ENCODE results near the gene DAGLA.
A peak's percentile ranks its signal among the peaks of the same experiment; 100 is the strongest.

DAGLA gene

DNA sequence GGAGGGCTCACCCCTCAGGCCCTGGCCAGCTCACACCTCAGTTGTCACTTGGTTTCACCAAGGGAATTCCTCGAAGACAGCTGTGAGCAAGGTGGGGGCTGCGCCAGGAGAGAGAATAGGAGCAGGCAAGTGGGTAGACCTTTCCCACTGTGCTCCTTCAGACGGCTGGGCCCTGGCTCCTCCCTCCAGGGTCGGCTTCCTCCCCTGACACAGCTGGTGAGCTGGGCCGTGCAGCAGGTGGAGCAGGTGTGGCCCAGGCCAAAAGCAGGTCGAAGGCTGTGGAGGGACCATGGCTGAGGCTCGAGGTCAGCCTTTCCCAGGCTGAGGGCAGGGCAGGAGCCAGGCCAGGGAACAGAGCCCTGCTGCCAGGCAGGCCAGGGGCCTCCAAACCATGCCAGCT is 59.8 kb downstream of the DAGLA start:
- DNase-seq, result no peak
- intact Hi-C loops (cut with DNase I), result no loop called here

- intact Hi-C loops (cut with DNase I), result no loop called here
- DNase-seq, result no peak
These were observed 62.2 kb downstream of the DAGLA start for GRCh38 chr11:61742391-61742790.

DNA sequence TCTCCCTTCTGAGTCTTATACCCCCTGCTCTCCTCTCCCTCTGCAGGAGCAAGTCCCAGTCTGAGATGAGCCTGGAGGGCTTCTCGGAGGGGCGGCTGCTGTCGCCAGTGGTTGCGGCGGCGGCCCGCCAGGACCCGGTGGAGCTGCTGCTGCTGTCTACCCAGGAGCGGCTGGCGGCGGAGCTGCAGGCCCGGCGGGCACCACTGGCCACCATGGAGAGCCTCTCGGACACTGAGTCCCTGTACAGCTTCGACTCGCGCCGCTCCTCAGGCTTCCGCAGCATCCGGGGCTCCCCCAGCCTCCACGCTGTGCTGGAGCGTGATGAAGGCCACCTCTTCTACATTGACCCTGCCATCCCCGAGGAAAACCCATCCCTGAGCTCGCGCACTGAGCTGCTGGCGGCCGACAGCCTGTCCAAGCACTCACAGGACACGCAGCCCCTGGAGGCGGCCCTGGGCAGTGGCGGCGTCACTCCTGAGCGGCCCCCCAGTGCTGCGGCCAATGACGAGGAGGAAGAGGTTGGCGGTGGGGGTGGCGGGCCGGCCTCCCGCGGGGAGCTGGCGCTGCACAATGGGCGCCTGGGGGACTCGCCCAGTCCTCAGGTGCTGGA is 63.4 kb downstream of the DAGLA start:
- intact Hi-C loops (cut with DNase I), result no loop called here
- DNase-seq, result no peak

DNA sequence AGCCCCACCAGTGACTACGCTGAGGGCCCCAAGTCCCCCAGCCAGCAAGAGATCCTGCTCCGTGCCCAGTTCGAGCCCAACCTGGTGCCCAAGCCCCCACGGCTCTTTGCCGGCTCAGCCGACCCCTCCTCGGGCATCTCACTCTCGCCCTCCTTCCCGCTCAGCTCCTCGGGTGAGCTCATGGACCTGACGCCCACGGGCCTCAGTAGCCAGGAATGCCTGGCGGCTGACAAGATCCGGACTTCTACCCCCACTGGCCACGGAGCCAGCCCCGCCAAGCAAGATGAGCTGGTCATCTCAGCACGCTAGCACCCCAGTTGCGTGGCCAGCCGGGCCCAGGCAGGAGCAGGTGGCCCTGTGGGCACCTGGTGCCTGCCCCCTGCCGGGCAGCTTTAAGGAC is 64.0 kb downstream of the DAGLA start:
- intact Hi-C loops (cut with DNase I), result no loop called here

DNA sequence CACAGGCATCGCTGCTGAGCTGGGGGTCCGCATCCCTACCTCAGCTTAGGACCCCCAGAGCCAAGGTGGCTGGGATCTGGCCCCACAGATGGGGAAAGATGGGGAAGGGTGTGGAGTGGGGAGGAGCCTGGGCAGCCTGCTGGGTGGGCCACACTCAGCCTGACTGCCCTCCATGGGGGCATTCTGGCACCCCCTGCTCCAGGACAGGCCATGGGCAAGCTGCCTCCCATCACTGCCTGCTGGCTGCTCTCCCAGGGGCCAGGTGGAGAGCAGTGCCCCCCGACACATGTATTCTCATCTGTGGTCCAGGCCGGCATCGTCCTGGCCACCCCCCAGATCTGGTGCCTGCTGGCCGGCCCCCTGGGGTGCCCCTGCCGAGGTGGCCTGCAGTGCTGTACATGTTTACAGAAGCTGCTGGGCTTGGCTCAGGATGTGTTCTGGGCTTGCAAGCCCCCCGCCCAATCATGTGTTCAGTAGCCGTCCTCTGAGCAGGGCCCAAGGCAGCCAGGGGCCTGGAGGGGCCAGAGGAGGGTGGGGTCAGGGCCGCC is 64.5 kb downstream of the DAGLA start:
- intact Hi-C loops (cut with DNase I), result no loop called here
- DNase-seq, result no peak

More for the DNA sequence above, 64.0 kb downstream of the DAGLA start:
- no peak for DNase-seq

GRCh38 chr11:61745781-61746441 is 65.7 kb downstream of the DAGLA start:
- intact Hi-C loops (cut with DNase I), result loop anchor here (2.0 kb wide), 1 partner anchor 43 kb away; no protein-coding TSS in a partner anchor
- DNase-seq, result no peak

DNA sequence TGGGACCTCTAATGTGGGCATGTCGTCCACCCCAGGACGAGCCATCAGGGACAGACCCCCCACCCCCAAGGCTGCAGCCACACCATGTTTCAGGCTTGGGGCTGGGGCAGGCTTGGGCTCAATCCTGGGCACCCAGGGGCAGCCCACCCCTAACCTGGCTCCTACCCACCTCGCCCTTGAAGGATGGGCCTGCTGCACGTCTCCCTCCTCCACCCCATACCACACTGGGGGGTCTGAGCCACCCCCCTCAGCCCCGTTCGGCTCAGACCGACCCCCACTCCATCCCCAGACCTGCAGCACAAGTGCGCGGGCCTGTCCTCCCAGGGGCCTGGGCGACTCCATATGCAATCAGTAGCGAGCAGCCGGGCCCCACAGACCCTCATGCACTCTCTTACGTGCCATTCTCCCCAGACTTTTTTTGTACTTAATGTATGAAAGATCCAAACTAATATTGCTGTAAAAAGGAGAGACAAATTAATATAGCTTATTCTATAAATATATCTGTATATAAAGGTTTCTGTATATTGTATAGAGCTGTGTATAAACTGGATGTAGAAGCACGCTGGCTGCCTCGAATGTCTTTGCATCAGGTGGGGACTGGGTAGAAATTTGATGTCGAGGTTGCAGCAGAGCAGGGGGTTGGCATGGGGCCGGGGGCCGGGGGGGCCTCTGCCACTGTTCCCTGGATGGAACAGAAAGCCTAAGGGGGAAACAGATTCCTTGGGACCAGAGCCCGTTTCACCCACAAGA is 66.4 kb downstream of the DAGLA start:
- no peak for DNase-seq
- intact Hi-C loops (cut with DNase I), result loop anchor here (2.0 kb wide), 1 partner anchor 42 kb away; no protein-coding TSS in a partner anchor

- peak; percentile 71 to 98 (median 86) for DNase-seq
- intact Hi-C loops (cut with DNase I), result loop anchor here (2.0 kb wide), 1 partner anchor 41 kb away; no protein-coding TSS in a partner anchor
These were observed 67.2 kb downstream of the DAGLA start for GRCh38 chr11:61747192-61747966.

- DNase-seq, result no peak
- intact Hi-C loops (cut with DNase I), result loop anchor here (2.0 kb wide), 1 partner anchor 41 kb away; no protein-coding TSS in a partner anchor
These were observed 67.7 kb downstream of the DAGLA start for GRCh38 chr11:61747967-61748285.

GRCh38 chr11:61749591-61750217 is 69.5 kb downstream of the DAGLA start:
- peak; percentile 73 to 99 (median 91) for DNase-seq
- intact Hi-C loops (cut with DNase I), result loop anchor here (1.0 kb wide), 1 partner anchor 27 kb away; no protein-coding TSS in a partner anchor

DNA sequence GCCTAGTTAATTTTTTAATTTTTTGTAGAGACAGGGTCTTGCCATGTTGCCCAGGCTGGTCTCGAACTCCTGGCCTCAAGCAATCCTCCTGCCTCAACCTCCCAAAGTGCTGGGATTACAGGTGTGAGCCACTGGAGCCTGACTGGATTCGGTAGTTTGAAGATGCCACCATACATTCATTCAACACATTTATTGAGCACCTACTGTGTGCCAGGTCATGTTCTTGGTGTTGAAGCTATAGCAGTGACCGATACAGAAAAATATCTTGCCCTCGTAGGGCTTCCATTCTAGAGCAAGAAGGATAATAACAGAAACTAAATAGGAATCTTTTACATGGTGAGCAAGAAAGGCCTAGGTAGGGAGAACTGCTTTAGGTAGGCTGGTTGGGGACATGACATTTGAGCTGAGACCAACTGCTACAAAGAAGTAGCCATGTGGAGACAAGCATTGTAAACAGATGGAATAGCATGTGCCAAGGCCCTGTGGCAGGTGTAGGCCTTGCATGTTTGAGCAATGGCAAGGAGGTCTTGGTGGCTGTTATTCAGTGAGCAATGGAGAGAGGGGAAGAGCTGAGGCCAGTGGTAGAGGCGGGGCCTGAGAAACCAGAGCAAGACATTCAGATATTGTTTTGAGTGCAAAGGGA is 70.6 kb downstream of the DAGLA start:
- intact Hi-C loops (cut with DNase I), result no loop called here
- DNase-seq, result no peak

GRCh38 chr11:61751384-61751783 is 71.2 kb downstream of the DAGLA start:
- intact Hi-C loops (cut with DNase I), result no loop called here
- DNase-seq, result no peak

- peak in 9 of 10 donors; percentile 37 to 94 (median 60) for DNase-seq
- intact Hi-C loops (cut with DNase I), result no loop called here
These were observed 72.1 kb downstream of the DAGLA start, which contains the start of gene MYRF for GRCh38 chr11:61752117-61752924. Gene MYRF, plus strand, starts transcription at chr11:61752636. Its CDS starts 109 bp downstream, at chr11:61752745.

DNA sequence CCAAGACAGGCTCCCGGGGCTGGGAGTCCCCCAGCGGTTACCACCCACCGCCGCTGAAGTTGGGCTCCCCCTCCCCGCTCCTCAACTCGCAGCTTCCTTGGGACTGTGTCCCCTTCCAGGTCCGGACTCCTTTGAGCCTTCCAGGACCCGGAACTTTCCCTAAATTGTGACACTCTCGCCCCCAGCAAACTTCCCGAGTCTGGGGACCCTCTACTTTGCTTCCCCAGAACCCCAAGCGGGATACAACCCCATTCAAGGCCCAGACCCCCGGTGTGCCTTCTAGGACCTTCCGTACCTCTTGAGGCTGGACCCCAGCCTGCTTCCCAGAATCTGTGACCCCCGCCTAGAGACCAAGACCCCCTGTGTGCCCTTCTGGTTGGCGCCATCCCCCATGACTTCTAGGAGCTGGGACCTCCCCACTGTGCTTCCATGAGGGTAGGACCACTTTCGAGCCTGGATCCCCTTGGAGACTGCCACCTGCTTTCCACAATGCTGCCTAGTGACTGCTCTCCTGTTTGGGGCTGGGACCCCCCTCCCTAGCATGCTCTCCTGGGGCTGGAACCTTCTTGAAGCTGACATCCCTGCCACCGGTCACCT is 72.8 kb downstream of the DAGLA start:
- intact Hi-C loops (cut with DNase I), result no loop called here
- DNase-seq, result no peak

DNA sequence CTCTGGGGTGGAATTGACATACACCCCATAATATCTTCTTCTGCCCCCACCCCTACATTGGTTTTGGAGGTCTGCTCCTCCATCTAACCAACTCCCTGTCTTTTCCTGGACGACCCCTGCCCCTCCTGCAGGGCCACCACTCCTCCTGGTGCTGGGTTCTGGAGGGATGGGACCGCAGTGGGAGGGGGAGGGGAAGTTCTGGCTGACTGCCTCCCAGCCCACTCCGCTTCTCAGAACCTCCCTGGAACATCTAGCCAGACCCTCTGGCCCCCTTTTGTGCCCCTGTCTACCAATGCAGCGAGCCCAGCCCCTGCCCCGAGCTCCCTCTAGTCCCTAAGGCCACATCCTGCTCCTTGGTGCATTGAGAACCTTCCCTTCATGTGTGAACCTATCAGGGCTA is 73.5 kb downstream of the DAGLA start:
- intact Hi-C loops (cut with DNase I), result no loop called here
- no peak for DNase-seq

DNA sequence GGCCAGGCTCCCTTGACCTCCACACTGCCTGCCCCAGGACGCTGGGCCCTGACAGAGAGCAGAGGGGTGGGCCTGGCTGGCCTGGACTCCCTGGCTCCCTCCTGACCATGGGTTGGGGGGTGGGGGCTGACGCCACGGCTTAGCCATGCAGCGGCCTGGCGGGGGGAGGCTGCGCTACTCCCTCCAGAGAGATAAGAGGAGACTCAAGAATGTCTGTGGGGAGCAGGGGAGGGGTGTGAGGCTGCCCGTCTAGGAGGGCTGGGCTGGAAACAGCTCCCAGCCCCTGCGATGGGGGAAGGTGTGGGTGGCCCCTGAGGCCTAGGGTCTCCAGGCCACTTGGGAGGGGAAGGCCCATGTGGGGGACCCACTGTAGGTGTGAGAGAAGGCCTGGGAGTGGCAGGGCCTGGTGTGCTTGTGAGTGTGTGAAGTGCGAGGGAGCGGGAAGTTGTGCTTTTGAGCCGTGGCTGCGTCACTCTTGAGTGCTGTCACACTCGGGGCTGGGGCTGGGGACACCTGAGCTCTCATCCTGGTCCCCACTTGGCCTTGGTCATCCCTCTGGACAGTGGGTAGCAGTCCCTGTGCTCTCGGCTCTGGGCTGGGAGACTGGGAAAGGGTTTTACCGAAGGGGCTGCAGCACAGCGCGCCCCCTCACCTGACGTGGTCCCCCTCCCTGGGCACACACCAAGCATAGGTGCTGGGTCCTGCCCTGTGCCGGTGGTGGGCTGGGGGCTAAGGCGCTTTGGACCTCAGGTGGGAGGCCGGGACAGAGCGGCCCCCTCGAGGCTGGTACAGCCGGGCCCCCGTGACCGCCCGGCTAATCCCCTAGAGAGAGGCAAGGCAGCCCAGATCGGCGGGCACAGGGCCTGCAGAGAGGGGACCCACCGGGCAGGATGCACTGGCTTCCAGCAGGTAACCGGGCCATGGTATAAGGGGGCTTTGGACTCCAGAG is 74.6 kb downstream of the DAGLA start:
- DNase-seq, result no peak
- intact Hi-C loops (cut with DNase I), result no loop called here

GRCh38 chr11:61756147-61756451 is 75.9 kb downstream of the DAGLA start:
- no peak for DNase-seq
- intact Hi-C loops (cut with DNase I), result no loop called here

Measured in posterior cingulate gyrus (tissue), 11 donors.